Right lung (tissue), 5 donors: ENCODE data around the gene JMJD8. TPM values are rescaled to one million over a fixed set of nuclear protein-coding genes. Genes with fewer than 3 reads are reported as not detected.

Experiments used
- DNase-seq, 2 donors: peaks; one replicate each; pipeline ENCODE4 v3.0.0-alpha.2; 2013
- polyA plus RNA-seq, 5 donors: library from polyadenylated mRNA; unstranded; fragments of 120-200 nt; gene quantifications; one replicate each; pipeline versions ENCODE4 v1.2.1 to v1.2.3, GENCODE V29; 2013; ENCODE audit warnings: inconsistent platforms in 1 of 5, low replicate concordance in 1 of 5; ENCODE audit not compliant: insufficient read length in 5 of 5, insufficient read depth in 1 of 5

Gene JMJD8
- polyA plus RNA-seq, 5 donors = 39.5 to 69.5 (median 43.3) TPM

GRCh38 chr16:642189-643049 is 41.7 kb downstream of the JMJD8 start:
- no peak for DNase-seq

- DNase-seq = peak; percentile 55 to 56
Observed at GRCh38 chr16:641326-642188, 42.6 kb downstream of the JMJD8 start, which contains the start of gene MCRIP2. Gene MCRIP2, plus strand, starts transcription at chr16:641828. Its CDS starts 164 bp downstream, at chr16:641992.

GRCh38 chr16:640614-641013 is 43.5 kb downstream of the JMJD8 start:
- DNase-seq = no peak

GRCh38 chr16:638836-639235 is 45.3 kb downstream of the JMJD8 start:
- DNase-seq = no peak

GRCh38 chr16:638034-638543 is 46.0 kb downstream of the JMJD8 start:
- no peak for DNase-seq

GRCh38 chr16:637081-638018 is 46.8 kb downstream of the JMJD8 start:
- no peak for DNase-seq

- DNase-seq = peak; percentile 95
Observed at GRCh38 chr16:636206-637080, 47.7 kb downstream of the JMJD8 start, which contains the start of gene METTL26. Gene METTL26, minus strand, starts transcription at chr16:636305. Its CDS starts 15 bp downstream, at chr16:636290.

- no peak for DNase-seq
Observed at GRCh38 chr16:635573-636205, 48.4 kb downstream of the JMJD8 start.

- DNase-seq = no peak
Observed at GRCh38 chr16:634996-635395, 49.1 kb downstream of the JMJD8 start.

GRCh38 chr16:634051-634670 is 50.0 kb downstream of the JMJD8 start:
- DNase-seq = no peak

- DNase-seq = no peak
Observed at GRCh38 chr16:633336-634050, 50.6 kb downstream of the JMJD8 start.

GRCh38 chr16:632486-633335 is 51.4 kb downstream of the JMJD8 start:
- DNase-seq = no peak

- DNase-seq = no peak
Observed at GRCh38 chr16:631808-632358, 52.3 kb downstream of the JMJD8 start.
